H54 (cell line): ENCODE data around the gene TRAF3.
A peak's percentile ranks its signal among the peaks of the same experiment; 100 is the strongest.
"Not testable (repeated sequence)": the region's sequence is repeated elsewhere in the genome, so short reads cannot be mapped to it uniquely, and the experiment has no call there.

ENCODE experiments used
- DNase-seq: peaks from one replicate; pipeline ENCODE4 v3.0.0; 2011; ENCODE audit warnings: low spot score, mixed read lengths; ENCODE audit not compliant: insufficient read length
- FAIRE-seq: peaks from 3 replicates; lab custom pipeline; 2011; peaks lifted over from hg19 to GRCh38; lab: Jason Lieb, UNC
- POLR2A ChIP-seq: IDR thresholded peaks from 2 replicates; pipeline ENCODE4 v1.6.1; 2011; ENCODE audit warnings: low read depth, mild to moderate bottlenecking, low read length

TRAF3 gene

GRCh38 chr14:102924632-102925588 is 147.7 kb downstream of the TRAF3 start:
- no peak for TF ChIP-seq POLR2A
- DNase-seq = no peak
- FAIRE-seq = no peak

GRCh38 chr14:102925646-102926045 is 148.4 kb downstream of the TRAF3 start:
- DNase-seq = no peak
- TF ChIP-seq POLR2A = no peak
- no peak for FAIRE-seq

GRCh38 chr14:102926104-102926503 is 148.9 kb downstream of the TRAF3 start:
- no peak for DNase-seq
- no peak for TF ChIP-seq POLR2A
- no peak for FAIRE-seq

- DNase-seq, FAIRE-seq: not testable (repeated sequence)
Measured at GRCh38 chr14:102926840-102927239, 149.6 kb downstream of the TRAF3 start.

- FAIRE-seq = no peak
- no peak for DNase-seq
- TF ChIP-seq POLR2A = no peak
Measured at GRCh38 chr14:102927346-102927877, 150.2 kb downstream of the TRAF3 start.

- no peak for DNase-seq
- no peak for TF ChIP-seq POLR2A
- no peak for FAIRE-seq
Measured at GRCh38 chr14:102927878-102928411, 150.7 kb downstream of the TRAF3 start.

- FAIRE-seq (no peak), DNase-seq (no peak)
- no peak for TF ChIP-seq POLR2A
Measured at GRCh38 chr14:102928412-102929240, 151.4 kb downstream of the TRAF3 start.

GRCh38 chr14:102929241-102930137 is 152.2 kb downstream of the TRAF3 start:
- no peak for TF ChIP-seq POLR2A
- FAIRE-seq (no peak), DNase-seq (no peak)

- DNase-seq = no peak
- no peak for FAIRE-seq
- TF ChIP-seq POLR2A = no peak
Measured at GRCh38 chr14:102930138-102930752, 153.0 kb downstream of the TRAF3 start.

GRCh38 chr14:102930753-102931579 is 153.7 kb downstream of the TRAF3 start:
- no peak for TF ChIP-seq POLR2A
- DNase-seq (peak; percentile 89), FAIRE-seq (peak; percentile 80)

- no peak for DNase-seq
- no peak for TF ChIP-seq POLR2A
- no peak for FAIRE-seq
Measured at GRCh38 chr14:102931580-102932285, 154.5 kb downstream of the TRAF3 start.
